H1 (cell line): ENCODE data around the gene CAPN15.

Experiments
- CTCF ChIP-seq, 3 experiments: IDR thresholded peaks; 1 replicate in 2 of 3; 2 replicates in 1 of 3; pipeline versions ENCODE4 v1.5.1 to v1.6.1; 2011; ENCODE audit warnings: low read length in 3 of 3, mild to moderate bottlenecking in 3 of 3, inconsistent platforms in 2 of 3, low read depth in 1 of 3, moderate library complexity in 1 of 3; ENCODE audit not compliant: insufficient read depth in 1 of 3; ENCODE audit errors: control extremely low read depth in 1 of 3
- POLR2A ChIP-seq, 2 experiments: IDR thresholded peaks; 1 replicate in 1 of 2; 2 replicates in 1 of 2; pipeline ENCODE4 v1.6.1; 2011; ENCODE audit warnings: low read depth in 2 of 2, low read length in 2 of 2, mild to moderate bottlenecking in 2 of 2; ENCODE audit errors: control extremely low read depth in 1 of 2
- POLR2AphosphoS5 ChIP-seq: IDR thresholded peaks from 2 replicates; pipeline ENCODE4 v1.6.1; 2011; ENCODE audit warnings: low read depth, low read length
- RAD21 ChIP-seq, 2 experiments: IDR thresholded peaks in 1 of 2; conservative IDR thresholded peaks in 1 of 2; 2 replicates each; pipeline ENCODE4 v1.6.1; 2011; ENCODE audit warnings: low read depth in 2 of 2, low read length in 2 of 2, improper control_type of control experiment in 1 of 2, inconsistent platforms in 1 of 2, mild to moderate bottlenecking in 1 of 2, moderate library complexity in 1 of 2
- RXRA ChIP-seq: IDR thresholded peaks from 2 replicates; pipeline ENCODE4 v1.6.1; 2011; ENCODE audit warnings: low read depth, mild to moderate bottlenecking, low read length, moderate library complexity; ENCODE audit not compliant: insufficient read depth

- no peak for TF ChIP-seq RAD21 (IDR thresholded peaks at IDR 0.05 in 1 of 2, conservative IDR thresholded peaks at IDR 0.05 in 1 of 2; ENCODE audit: low read depth in 2 of 2, low read length in 2 of 2)
- TF ChIP-seq CTCF (IDR thresholded peaks at IDR 0.05; ENCODE audit: control extremely low read depth in 1 of 3, insufficient read depth in 1 of 3, low read depth in 1 of 3, low read length in 3 of 3) = no peak
- no peak for TF ChIP-seq POLR2A (IDR thresholded peaks at IDR 0.05; ENCODE audit: control extremely low read depth in 1 of 2, low read depth in 2 of 2, low read length in 2 of 2)
- TF ChIP-seq RXRA = no peak
- no peak for TF ChIP-seq POLR2AphosphoS5
Observed at GRCh38 chr16:535446-536405, 8.2 kb downstream of the CAPN15 start.
